Measurements from ENCODE around the gene KYNU.

The KYNU gene

GRCh38 chr2:143000599-143000998 is 123.1 kb downstream of the KYNU start:
- no peak for TF ChIP-seq CTCF (conservative IDR thresholded peaks at IDR 0.05; ENCODE audit: low read depth, low read length)
- Histone ChIP-seq H3K4me1 (ENCODE audit: low read depth, poor library complexity, severe bottlenecking) (peaks cover 3% of the 10 kb centered on the region), H3K4me3 (IDR thresholded peaks at IDR 0.05; ENCODE audit: insufficient read depth, low read depth, low read length) (no peak overlapping the region), H3K9ac (no peak overlapping the region), H3K79me2 (ENCODE audit: insufficient read depth, low read depth) (no peaks in the 10 kb centered on the region), H3K27me3 (ENCODE audit: insufficient read depth, low read depth) (no peaks in the 10 kb centered on the region), H3K4me2 (no peak overlapping the region), H4K20me1 (ENCODE audit: insufficient read depth) (no peaks in the 10 kb centered on the region), H3K27ac (no peak overlapping the region), H3K36me3 (ENCODE audit: insufficient read depth) (no peaks in the 10 kb centered on the region), H2AFZ (ENCODE audit: low read depth) (no peak overlapping the region)

GRCh38 chr2:143001501-143001900 is 124.0 kb downstream of the KYNU start:
- no peak for TF ChIP-seq CTCF (conservative IDR thresholded peaks at IDR 0.05; ENCODE audit: low read depth, low read length)
- no peak overlapping the region for H3K9ac ChIP-seq
- H3K4me3 ChIP-seq (IDR thresholded peaks at IDR 0.05; ENCODE audit: insufficient read depth, low read depth, low read length), result no peak overlapping the region
- no peak overlapping the region for H2AFZ ChIP-seq (ENCODE audit: low read depth)
- H3K36me3 ChIP-seq (ENCODE audit: insufficient read depth), result no peaks in the 10 kb centered on the region
- no peaks in the 10 kb centered on the region for H3K27me3 ChIP-seq (ENCODE audit: insufficient read depth, low read depth)
- H3K27ac ChIP-seq, result no peak overlapping the region
- H3K4me1 ChIP-seq (ENCODE audit: low read depth, poor library complexity, severe bottlenecking), result peaks cover 3% of the 10 kb centered on the region
- no peaks in the 10 kb centered on the region for H4K20me1 ChIP-seq (ENCODE audit: insufficient read depth)
- no peak overlapping the region for H3K4me2 ChIP-seq
- H3K79me2 ChIP-seq (ENCODE audit: insufficient read depth, low read depth), result no peaks in the 10 kb centered on the region

- Histone ChIP-seq H3K9ac (no peak overlapping the region), H3K36me3 (ENCODE audit: insufficient read depth) (no peaks in the 10 kb centered on the region), H3K27me3 (ENCODE audit: insufficient read depth, low read depth) (no peaks in the 10 kb centered on the region), H3K4me3 (IDR thresholded peaks at IDR 0.05; ENCODE audit: insufficient read depth, low read depth, low read length) (no peak overlapping the region), H3K27ac (no peak overlapping the region), H3K4me2 (no peak overlapping the region), H2AFZ (ENCODE audit: low read depth) (no peak overlapping the region), H4K20me1 (ENCODE audit: insufficient read depth) (no peaks in the 10 kb centered on the region), H3K79me2 (ENCODE audit: insufficient read depth, low read depth) (no peaks in the 10 kb centered on the region), H3K4me1 (ENCODE audit: low read depth, poor library complexity, severe bottlenecking) (no peaks in the 10 kb centered on the region)
- TF ChIP-seq CTCF (conservative IDR thresholded peaks at IDR 0.05; ENCODE audit: low read depth, low read length), result no peak
These were observed 138.2 kb downstream of the KYNU start for GRCh38 chr2:143015656-143016055.

GRCh38 chr2:143026411-143027054 is 149.1 kb downstream of the KYNU start:
- no peaks in the 10 kb centered on the region for H3K4me1 ChIP-seq (ENCODE audit: low read depth, poor library complexity, severe bottlenecking)
- no peak overlapping the region for H3K4me2 ChIP-seq
- no peak overlapping the region for H3K9ac ChIP-seq
- no peak overlapping the region for H2AFZ ChIP-seq (ENCODE audit: low read depth)
- no peak overlapping the region for H3K4me3 ChIP-seq (IDR thresholded peaks at IDR 0.05; ENCODE audit: insufficient read depth, low read depth, low read length)
- no peaks in the 10 kb centered on the region for H3K36me3 ChIP-seq (ENCODE audit: insufficient read depth)
- no peak overlapping the region for H3K27ac ChIP-seq
- H3K79me2 ChIP-seq (ENCODE audit: insufficient read depth, low read depth), result no peaks in the 10 kb centered on the region
- H3K27me3 ChIP-seq (ENCODE audit: insufficient read depth, low read depth), result no peaks in the 10 kb centered on the region
- no peaks in the 10 kb centered on the region for H4K20me1 ChIP-seq (ENCODE audit: insufficient read depth)
- TF ChIP-seq CTCF (conservative IDR thresholded peaks at IDR 0.05; ENCODE audit: low read depth, low read length), result no peak

Measured in KMS-11 (cell line).